Thoracic aorta (tissue), 2 donors: ENCODE data around the gene CCL4L2. TPM values are rescaled to one million over a fixed set of nuclear protein-coding genes. Genes with fewer than 3 reads are reported as not detected.
"Not testable (repeated sequence)": the region's sequence is repeated elsewhere in the genome, so short reads cannot be mapped to it uniquely, and the experiment has no call there.

Source experiments
- ATAC-seq: fragments of 150-250 bp; one replicate; pipeline ENCODE4 v1.8.0; 2017; ENCODE audit warnings: low read depth; ENCODE audit not compliant: insufficient number of reproducible peaks, low FRiP score
- DNase-seq: peaks from one replicate; pipeline ENCODE4 v3.0.0-alpha.2; 2020; ENCODE audit warnings: low spot score
- H3K27ac ChIP-seq, 2 donors: fragments of 200-600 bp; sonication (generic); 1 replicate in 1 of 2; 2 replicates in 1 of 2; pipeline ENCODE4 v1.5.1; 2016; ENCODE audit warnings: mild to moderate bottlenecking in 2 of 2, moderate library complexity in 2 of 2
- H3K27me3 ChIP-seq: fragments of 200-600 bp; sonication (generic); replicated peaks from 2 replicates; pipeline ENCODE4 v1.6.0; 2016; ENCODE audit warnings: mild to moderate bottlenecking; ENCODE audit not compliant: insufficient read depth
- H3K36me3 ChIP-seq: fragments of 200-600 bp; sonication (generic); one replicate; pipeline ENCODE4 v1.5.1; 2016
- H3K4me1 ChIP-seq, 2 donors: fragments of 200-600 bp; sonication (generic); 1 replicate in 1 of 2; 2 replicates in 1 of 2; pipeline versions ENCODE4 v1.5.1 to v1.6.0; 2016; ENCODE audit warnings: low read depth in 2 of 2, mild to moderate bottlenecking in 1 of 2; ENCODE audit not compliant: control insufficient read depth in 1 of 2
- H3K4me3 ChIP-seq: fragments of 200-600 bp; sonication (generic); 2 replicates; pipeline ENCODE4 v1.5.1; 2016; ENCODE audit warnings: mild to moderate bottlenecking
- H3K9me3 ChIP-seq: fragments of 200-600 bp; sonication (generic); 2 replicates; pipeline ENCODE4 v1.5.1; 2016
- total RNA-seq, 2 donors: library from RNA; depleted of rRNA; stranded (reverse); fragments of >200 nt; gene quantifications; one replicate each; pipeline versions ENCODE4 v1.1.0 to v1.2.3, GENCODE V29; 2016

Gene CCL4L2
- total RNA-seq, 2 donors from 2014 or later = 0.41 TPM; not detected in 1

- H3K27me3 ChIP-seq, H3K36me3 ChIP-seq, H3K4me3 ChIP-seq, H3K9me3 ChIP-seq, ATAC-seq, H3K27ac ChIP-seq, DNase-seq, H3K4me1 ChIP-seq: not testable (repeated sequence)
These were observed 10.1 kb downstream of the CCL4L2 start for GRCh38 chr17:36220737-36221580.

GRCh38 chr17:36221581-36222100, 10.8 kb downstream of the CCL4L2 start:
- not testable (repeated sequence) for H3K36me3 ChIP-seq, H3K27me3 ChIP-seq, H3K9me3 ChIP-seq, H3K27ac ChIP-seq, DNase-seq, H3K4me1 ChIP-seq, ATAC-seq, H3K4me3 ChIP-seq

DNA sequence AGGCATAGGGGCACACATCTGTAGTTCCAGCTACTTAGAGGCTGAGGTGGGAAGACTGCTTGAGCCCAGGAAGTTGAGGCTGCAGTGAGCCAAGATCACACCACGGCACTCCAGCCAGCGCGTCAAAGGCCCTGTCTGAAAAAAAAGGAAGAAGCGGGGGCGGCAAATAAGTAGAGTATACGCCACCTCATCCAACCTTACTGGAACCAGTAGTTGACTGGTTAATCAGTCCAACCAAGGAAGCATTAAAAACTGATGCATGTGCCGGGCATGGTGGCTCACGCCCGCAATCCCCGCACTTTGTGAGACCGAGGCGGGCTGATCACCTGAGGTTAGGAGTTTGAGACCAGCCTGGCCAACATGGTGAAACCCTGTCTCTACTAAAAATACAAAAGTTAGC, 12.1 kb downstream of the CCL4L2 start:
- H3K4me1 ChIP-seq, DNase-seq, H3K36me3 ChIP-seq, H3K4me3 ChIP-seq, ATAC-seq, H3K9me3 ChIP-seq, H3K27me3 ChIP-seq, H3K27ac ChIP-seq: not testable (repeated sequence)

DNA sequence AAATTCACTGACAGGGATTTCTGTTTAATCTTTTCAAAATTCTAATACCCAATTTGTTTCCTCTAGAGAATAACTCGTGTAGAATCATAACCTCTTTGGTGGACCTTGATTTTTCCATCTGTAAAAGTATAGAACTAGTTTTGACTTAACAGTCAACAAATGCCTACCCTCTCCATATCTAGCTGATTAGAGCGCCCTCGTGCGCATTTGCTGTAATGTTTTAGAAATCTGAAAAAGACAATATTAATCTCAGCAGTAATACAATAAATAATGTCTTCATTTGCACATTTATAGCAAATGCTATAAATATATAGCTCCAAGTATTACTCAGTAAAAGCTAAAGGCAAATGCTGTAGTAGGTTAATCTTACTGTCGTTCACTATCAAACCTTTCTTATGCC, 18.8 kb downstream of the CCL4L2 start:
- H3K27me3 ChIP-seq, H3K4me1 ChIP-seq, ATAC-seq, H3K27ac ChIP-seq, DNase-seq, H3K36me3 ChIP-seq, H3K4me3 ChIP-seq, H3K9me3 ChIP-seq: not testable (repeated sequence)

- DNase-seq, H3K4me1 ChIP-seq, H3K9me3 ChIP-seq, H3K27ac ChIP-seq, H3K4me3 ChIP-seq, ATAC-seq, H3K36me3 ChIP-seq, H3K27me3 ChIP-seq: not testable (repeated sequence)
These were observed 31.2 kb downstream of the CCL4L2 start for GRCh38 chr17:36242046-36242445.

Other genes starting within 250 kb of the CCL4L2 start
- gene CCL16, start 229.6 kb upstream of the CCL4L2 start, total RNA-seq = not detected
- 10 to 100 TPM; 19.5 to 33.4 TPM for gene CCL14, start 224.3 kb upstream of the CCL4L2 start, total RNA-seq
- gene CCL15, start 209.5 kb upstream of the CCL4L2 start, total RNA-seq = not detected
- not detected for gene CCL23, start 193.1 kb upstream of the CCL4L2 start, total RNA-seq
- 10 to 100 TPM in 1 of 2 donors, 1 to 10 TPM in 1; 7.7 to 22.8 TPM for gene CCL18, start 146.8 kb upstream of the CCL4L2 start, total RNA-seq
- gene CCL3, start 120.9 kb upstream of the CCL4L2 start, total RNA-seq = 10 to 100 TPM in 1 of 2 donors, 1 to 10 TPM in 1; 7.3 to 42.9 TPM
- gene CCL4, start 107.2 kb upstream of the CCL4L2 start, total RNA-seq = 10 to 100 TPM in 1 of 2 donors, 1 to 10 TPM in 1; 5.8 to 16.5 TPM
- 1 to 10 TPM in 1 of 2 donors, not detected in 1; 4.0 TPM for gene TBC1D3B, start 34.4 kb upstream of the CCL4L2 start, total RNA-seq
- gene CCL3L1, start 14.3 kb upstream of the CCL4L2 start, total RNA-seq = 1 to 10 TPM in 1 of 2 donors, not detected in 1; 1.2 TPM
- gene TBC1D3I, start 53.5 kb downstream of the CCL4L2 start, total RNA-seq = under 1 TPM in 1 of 2 donors, not detected in 1; 0.63 TPM
- not detected for gene TBC1D3G, start 112.8 kb downstream of the CCL4L2 start, total RNA-seq
- under 1 TPM in 1 of 2 donors, not detected in 1; 0.27 TPM for gene TBC1D3H, start 177.4 kb downstream of the CCL4L2 start, total RNA-seq